Stomach (tissue), 4 donors: ENCODE results near the gene CREB5.

Experiments used
- CTCF ChIP-seq, 7 experiments: fragments of 450-650 bp in 4 of 7; fragments of 200-600 bp in 3 of 7; sonication (generic) in 3 of 7; IDR thresholded peaks; one replicate each; pipeline ENCODE4 v1.5.1; 2016 to 2019; ENCODE audit warnings: antibody characterized with exemption in 7 of 7, control low read depth in 2 of 7, mild to moderate bottlenecking in 1 of 7
- EP300 ChIP-seq: sonication (generic); formaldehyde crosslinking; IDR thresholded peaks from one replicate; pipeline ENCODE4 v1.6.1; 2017; ENCODE audit warnings: antibody characterized with exemption
- POLR2A ChIP-seq, 4 donors: fragments of 450-650 bp; IDR thresholded peaks; one replicate each; pipeline ENCODE4 v1.6.1; 2016; ENCODE audit warnings: antibody characterized with exemption in 4 of 4, control low read depth in 2 of 4, mild to moderate bottlenecking in 1 of 4, moderate library complexity in 1 of 4
- POLR2AphosphoS5 ChIP-seq, 3 donors: sonication (generic); formaldehyde crosslinking; IDR thresholded peaks; one replicate each; pipeline ENCODE4 v1.6.1; 2016; ENCODE audit warnings: antibody characterized with exemption in 3 of 3

GRCh38 chr7:28649189-28649588, 236.9 kb downstream of the CREB5 start:
- TF ChIP-seq POLR2A (IDR thresholded peaks at IDR 0.05) (no peak), CTCF (IDR thresholded peaks at IDR 0.05) (no peak), POLR2AphosphoS5 (IDR thresholded peaks at IDR 0.05) (no peak), EP300 (no peak)
